Measurements from ENCODE around the gene MLEC.

- TF ChIP-seq POLR2A (IDR thresholded peaks at IDR 0.05) (no peak), POLR2AphosphoS5 (IDR thresholded peaks at IDR 0.05; ENCODE audit: insufficient read depth in 1 of 2, low read depth in 1 of 2) (no peak)
- TF ChIP-seq, protein P1, sequence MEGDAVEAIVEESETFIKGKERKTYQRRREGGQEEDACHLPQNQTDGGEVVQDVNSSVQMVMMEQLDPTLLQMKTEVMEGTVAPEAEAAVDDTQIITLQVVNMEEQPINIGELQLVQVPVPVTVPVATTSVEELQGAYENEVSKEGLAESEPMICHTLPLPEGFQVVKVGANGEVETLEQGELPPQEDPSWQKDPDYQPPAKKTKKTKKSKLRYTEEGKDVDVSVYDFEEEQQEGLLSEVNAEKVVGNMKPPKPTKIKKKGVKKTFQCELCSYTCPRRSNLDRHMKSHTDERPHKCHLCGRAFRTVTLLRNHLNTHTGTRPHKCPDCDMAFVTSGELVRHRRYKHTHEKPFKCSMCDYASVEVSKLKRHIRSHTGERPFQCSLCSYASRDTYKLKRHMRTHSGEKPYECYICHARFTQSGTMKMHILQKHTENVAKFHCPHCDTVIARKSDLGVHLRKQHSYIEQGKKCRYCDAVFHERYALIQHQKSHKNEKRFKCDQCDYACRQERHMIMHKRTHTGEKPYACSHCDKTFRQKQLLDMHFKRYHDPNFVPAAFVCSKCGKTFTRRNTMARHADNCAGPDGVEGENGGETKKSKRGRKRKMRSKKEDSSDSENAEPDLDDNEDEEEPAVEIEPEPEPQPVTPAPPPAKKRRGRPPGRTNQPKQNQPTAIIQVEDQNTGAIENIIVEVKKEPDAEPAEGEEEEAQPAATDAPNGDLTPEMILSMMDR (IDR thresholded peaks at IDR 0.05): no peak
These were observed 39.6 kb upstream of the MLEC start for GRCh38 chr12:120647375-120647755.
